ENCODE results near the gene C4orf54.

C4orf54 gene

GRCh38 chr4:99612704-99613103 is 44.9 kb downstream of the C4orf54 start:
- CTCF ChIA-PET = no interaction called here
- POLR2A ChIA-PET = no interaction called here
- TF ChIP-seq, protein P1, sequence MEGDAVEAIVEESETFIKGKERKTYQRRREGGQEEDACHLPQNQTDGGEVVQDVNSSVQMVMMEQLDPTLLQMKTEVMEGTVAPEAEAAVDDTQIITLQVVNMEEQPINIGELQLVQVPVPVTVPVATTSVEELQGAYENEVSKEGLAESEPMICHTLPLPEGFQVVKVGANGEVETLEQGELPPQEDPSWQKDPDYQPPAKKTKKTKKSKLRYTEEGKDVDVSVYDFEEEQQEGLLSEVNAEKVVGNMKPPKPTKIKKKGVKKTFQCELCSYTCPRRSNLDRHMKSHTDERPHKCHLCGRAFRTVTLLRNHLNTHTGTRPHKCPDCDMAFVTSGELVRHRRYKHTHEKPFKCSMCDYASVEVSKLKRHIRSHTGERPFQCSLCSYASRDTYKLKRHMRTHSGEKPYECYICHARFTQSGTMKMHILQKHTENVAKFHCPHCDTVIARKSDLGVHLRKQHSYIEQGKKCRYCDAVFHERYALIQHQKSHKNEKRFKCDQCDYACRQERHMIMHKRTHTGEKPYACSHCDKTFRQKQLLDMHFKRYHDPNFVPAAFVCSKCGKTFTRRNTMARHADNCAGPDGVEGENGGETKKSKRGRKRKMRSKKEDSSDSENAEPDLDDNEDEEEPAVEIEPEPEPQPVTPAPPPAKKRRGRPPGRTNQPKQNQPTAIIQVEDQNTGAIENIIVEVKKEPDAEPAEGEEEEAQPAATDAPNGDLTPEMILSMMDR (IDR thresholded peaks at IDR 0.05; ENCODE audit: insufficient read depth, low read length, missing control alignments) = no peak
- DNase-seq (ENCODE audit: low read depth, low spot score) = no peak
- no peak overlapping the region for H3K4me3 ChIP-seq (ENCODE audit: low read depth, low read length)

GRCh38 chr4:99612281-99612680 is 45.3 kb downstream of the C4orf54 start:
- no peak for DNase-seq (ENCODE audit: low read depth, low spot score)
- ChIA-PET CTCF (no interaction called here), POLR2A (no interaction called here)
- TF ChIP-seq, protein P1 (IDR thresholded peaks at IDR 0.05; ENCODE audit: insufficient read depth, low read length, missing control alignments) = no peak
- no peak overlapping the region for H3K4me3 ChIP-seq (ENCODE audit: low read depth, low read length)

DNA sequence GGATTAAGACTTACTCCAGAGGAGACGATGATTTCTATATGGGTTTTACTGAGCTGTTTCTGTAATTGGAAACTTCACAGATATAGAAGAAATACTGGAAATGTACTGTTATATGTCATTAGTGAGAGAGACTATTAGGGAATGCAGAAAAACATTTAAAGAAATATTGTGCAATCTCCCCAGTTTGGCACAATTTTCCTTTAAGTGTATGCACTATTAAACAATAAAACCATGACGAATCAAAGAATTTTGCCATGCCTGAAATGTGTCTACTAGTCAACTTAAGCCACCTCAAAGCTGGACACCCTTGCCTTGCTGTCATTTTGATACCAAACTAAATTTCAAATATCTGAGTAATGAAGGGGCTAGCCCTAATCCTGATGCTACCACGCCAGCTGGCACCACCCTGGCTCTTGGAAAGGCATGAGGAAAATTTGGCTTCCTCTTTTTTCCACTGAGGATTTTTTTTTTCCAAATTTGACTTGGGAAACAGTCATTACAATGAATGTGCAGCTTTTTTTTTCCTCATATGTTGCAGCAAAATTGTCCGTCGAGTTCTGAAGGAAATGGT is 46.9 kb downstream of the C4orf54 start:
- TF ChIP-seq, protein P1 (IDR thresholded peaks at IDR 0.05; ENCODE audit: insufficient read depth, low read length, missing control alignments) = no peak
- DNase-seq (ENCODE audit: low read depth, low spot score) = no peak
- ChIA-PET CTCF (no interaction called here), POLR2A (no interaction called here)
- no peak overlapping the region for H3K4me3 ChIP-seq (ENCODE audit: low read depth, low read length)

DNA sequence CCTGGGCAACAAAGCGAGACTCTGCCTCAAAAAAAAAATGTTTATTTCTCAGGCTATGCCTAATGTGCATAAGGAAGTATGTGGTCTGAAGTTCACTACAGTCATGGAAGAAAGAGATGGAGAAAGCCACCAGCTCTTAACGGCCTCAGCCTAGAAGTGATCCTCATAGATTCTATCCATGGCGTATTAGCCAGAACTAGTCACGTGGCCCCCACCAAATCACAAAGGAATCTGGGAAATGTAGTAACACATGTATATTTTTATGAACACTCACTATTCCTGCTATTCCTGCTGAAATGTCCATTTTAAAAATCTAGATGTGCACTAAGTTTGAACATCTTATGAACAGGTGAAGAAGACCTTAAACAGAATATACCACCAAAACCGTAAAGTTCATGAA is 49.2 kb downstream of the C4orf54 start:
- DNase-seq (ENCODE audit: low read depth, low spot score) = no peak
- ChIA-PET CTCF (no interaction called here), POLR2A (no interaction called here)
- TF ChIP-seq, protein P1 (IDR thresholded peaks at IDR 0.05; ENCODE audit: insufficient read depth, low read length, missing control alignments) = no peak
- no peak overlapping the region for H3K4me3 ChIP-seq (ENCODE audit: low read depth, low read length)

Data from AG04449 (cell line).